GM21717 (cell line): ENCODE data around the gene OAF.
"Not testable (repeated sequence)": the region's sequence is repeated elsewhere in the genome, so short reads cannot be mapped to it uniquely, and the experiment has no call there.

Experiments
- ATAC-seq: cut with Tn5 transposase; IDR thresholded peaks from one replicate; pipeline ENCODE4 v1.9.1; 2021; ENCODE audit warnings: mild to moderate bottlenecking, moderate library complexity; ENCODE audit not compliant: unreplicated experiment

OAF gene

GRCh38 chr11:120210626-120211521 lies at the start of gene OAF:
TSS of gene OAF (plus strand) at chr11:120211032. CDS start at chr11:120211280, 248 bp downstream.
- peak; percentile 77 for ATAC-seq

- ATAC-seq, result no peak
Observed at GRCh38 chr11:120167659-120168058, 43.2 kb upstream of the OAF start.

- no peak for ATAC-seq
Observed at GRCh38 chr11:120168108-120168959, 42.5 kb upstream of the OAF start.

GRCh38 chr11:120168960-120169681 lies 41.7 kb upstream of the OAF start:
- no peak for ATAC-seq

- no peak for ATAC-seq
Observed at GRCh38 chr11:120169981-120170698, 40.7 kb upstream of the OAF start.

- ATAC-seq, result no peak
Observed at GRCh38 chr11:120170741-120171261, 40.0 kb upstream of the OAF start.

- ATAC-seq, result peak; percentile 66
Observed at GRCh38 chr11:120172054-120172911, 38.5 kb upstream of the OAF start.

GRCh38 chr11:120173019-120173705 lies 37.7 kb upstream of the OAF start:
- no peak for ATAC-seq

- ATAC-seq, result no peak
Observed at GRCh38 chr11:120173807-120174206, 37.0 kb upstream of the OAF start.

- no peak for ATAC-seq
Observed at GRCh38 chr11:120174866-120175265, 36.0 kb upstream of the OAF start.

- no peak for ATAC-seq
Observed at GRCh38 chr11:120178561-120179056, 32.2 kb upstream of the OAF start.

GRCh38 chr11:120179057-120179672 lies 31.7 kb upstream of the OAF start:
- ATAC-seq, result no peak

- not testable (repeated sequence) for ATAC-seq
Observed at GRCh38 chr11:120180063-120180462, 30.8 kb upstream of the OAF start.

GRCh38 chr11:120180551-120181232 lies 30.1 kb upstream of the OAF start:
- ATAC-seq, result no peak

- no peak for ATAC-seq
Observed at GRCh38 chr11:120181376-120181975, 29.4 kb upstream of the OAF start.

GRCh38 chr11:120182372-120182771 lies 28.5 kb upstream of the OAF start:
- no peak for ATAC-seq
